Keratinocyte (primary cell): Measurements from ENCODE around the gene PTOV1. TPM values are rescaled to one million over a fixed set of nuclear protein-coding genes. Genes with fewer than 3 reads are reported as not detected.
A peak's percentile ranks its signal among the peaks of the same experiment; 100 is the strongest.

Experiments
- DNase-seq: peaks from one replicate; pipeline ENCODE4 v3.0.0-alpha.2; 2011; ENCODE audit warnings: low read depth, missing footprints, low spot score
- FAIRE-seq: peaks from 2 replicates; lab custom pipeline; 2011; peaks lifted over from hg19 to GRCh38; lab: Jason Lieb, UNC
- H2AFZ ChIP-seq: 2 replicates; pipeline ENCODE4 v1.6.0; 2012; ENCODE audit warnings: low read length, control low read depth, inconsistent platforms; ENCODE audit not compliant: control insufficient read depth
- H3K27ac ChIP-seq: 2 replicates; pipeline ENCODE4 v1.5.1; 2011; ENCODE audit warnings: low read length; ENCODE audit not compliant: control insufficient read depth, insufficient read depth
- H3K27me3 ChIP-seq: 3 replicates; pipeline ENCODE4 v1.6.0; 2011; ENCODE audit warnings: low read length; ENCODE audit not compliant: control insufficient read depth, insufficient read depth; ENCODE audit errors: extremely low read depth
- H3K36me3 ChIP-seq, 2 experiments: 2 replicates in 1 of 2; 3 replicates in 1 of 2; pipeline ENCODE4 v1.5.1; 2011; ENCODE audit warnings: low read length in 2 of 2, mild to moderate bottlenecking in 1 of 2; ENCODE audit not compliant: control insufficient read depth in 2 of 2, insufficient read depth in 2 of 2; ENCODE audit errors: extremely low read depth in 1 of 2
- H3K4me1 ChIP-seq: 3 replicates; pipeline ENCODE4 v1.5.1; 2011; ENCODE audit warnings: low read length; ENCODE audit not compliant: control insufficient read depth, insufficient read depth; ENCODE audit errors: extremely low read depth
- H3K4me2 ChIP-seq: 3 replicates; pipeline ENCODE4 v1.6.0; 2011; ENCODE audit warnings: low read depth, low read length; ENCODE audit not compliant: control insufficient read depth, insufficient read depth; ENCODE audit errors: extremely low read depth
- H3K4me3 ChIP-seq, 3 experiments: fragments of 200-600 bp in 1 of 3; sonication (generic) in 1 of 3; 2 replicates in 2 of 3; 3 replicates in 1 of 3; pipeline ENCODE4 v1.5.1; 2011 to 2016; ENCODE audit warnings: low read length in 3 of 3, mild to moderate bottlenecking in 3 of 3, control low read depth in 2 of 3, inconsistent platforms in 1 of 3, low read depth in 1 of 3, mixed read lengths in 1 of 3, mixed run types in 1 of 3, moderate library complexity in 1 of 3; ENCODE audit not compliant: control insufficient read depth in 2 of 3, insufficient read depth in 2 of 3; ENCODE audit errors: extremely low read depth in 1 of 3
- H3K79me2 ChIP-seq: 2 replicates; pipeline ENCODE4 v1.6.0; 2012; ENCODE audit warnings: low read length; ENCODE audit not compliant: control insufficient read depth, insufficient read depth
- H3K9ac ChIP-seq: 3 replicates; pipeline ENCODE4 v1.6.0; 2011; ENCODE audit warnings: low read length; ENCODE audit not compliant: control insufficient read depth, insufficient read depth; ENCODE audit errors: extremely low read depth
- H3K9me1 ChIP-seq: 3 replicates; pipeline ENCODE4 v1.6.0; 2011; ENCODE audit warnings: low read length; ENCODE audit not compliant: control insufficient read depth, insufficient read depth; ENCODE audit errors: extremely low read depth
- H3K9me3 ChIP-seq: 2 replicates; pipeline ENCODE4 v1.5.1; 2012; ENCODE audit warnings: low read depth, low read length; ENCODE audit not compliant: control insufficient read depth
- H4K20me1 ChIP-seq: 3 replicates; pipeline ENCODE4 v1.6.0; 2011; ENCODE audit warnings: low read length; ENCODE audit not compliant: control insufficient read depth, insufficient read depth; ENCODE audit errors: extremely low read depth
- CTCF ChIP-seq, 3 experiments: IDR thresholded peaks in 1 of 3; conservative IDR thresholded peaks in 1 of 3; optimal IDR thresholded peaks in 1 of 3; 2 replicates in 2 of 3; 3 replicates in 1 of 3; pipeline versions ENCODE3 to v1.5.1; 2011; ENCODE audit warnings: low read length in 3 of 3, mild to moderate bottlenecking in 3 of 3, moderate library complexity in 2 of 3, control low read depth in 1 of 3, inconsistent platforms in 1 of 3; ENCODE audit not compliant: insufficient read depth in 2 of 3; ENCODE audit errors: extremely low read depth in 1 of 3
- EZH2 ChIP-seq: IDR thresholded peaks from one replicate; pipeline ENCODE4 v1.6.1; 2012; ENCODE audit warnings: inconsistent platforms, mild to moderate bottlenecking, low read length, moderate library complexity
- dilution Hi-C: fragments of 300-500 bp; cut with MboI; formaldehyde crosslinking; loops from one replicate; pipeline ENCODE4 v1.7.0; 2020; ENCODE audit warnings: low sequenced_read_pairs; ENCODE audit not compliant: extremely low pct_ligation_motif_present
- polyA plus RNA-seq, 5 experiments: library from polyadenylated mRNA; depleted of rRNA in 3 of 5; stranded (reverse) in 3 of 5; stranded (forward) in 1 of 5; unstranded in 1 of 5; fragments of >200 nt; gene quantifications; 1 replicate in 1 of 5; 2 replicates in 3 of 5; 3 replicates in 1 of 5; pipeline versions ENCODE4 v1.2.1 to v1.2.3, GENCODE V29; 2011 to 2012; ENCODE audit warnings: missing spikeins in 2 of 5, low read depth in 1 of 5, low replicate concordance in 1 of 5

PTOV1 gene
- polyA plus RNA-seq, 1 donor (not counting 4 experiments of a cell fraction or from before 2014, with no cell fraction given): 22.9 TPM

- Histone ChIP-seq H3K9me1 (no peaks in the 10 kb centered on the region), H4K20me1 (no peaks in the 10 kb centered on the region), H3K27me3 (no peaks in the 10 kb centered on the region), H3K4me1 (peaks cover 25% of the 10 kb centered on the region), H3K9ac (peak within 1 kb of the TSS; percentile 87), H3K9me3 (no peaks in the 10 kb centered on the region), H3K27ac (peak within 1 kb of the TSS; percentile 96), H3K79me2 (peaks cover 1% of the 10 kb centered on the region), H3K4me3 (peak within 1 kb of the TSS; percentile 54 to 97 (median 97)), H3K36me3 (no peaks in the 10 kb centered on the region), H3K4me2 (peak within 1 kb of the TSS; percentile 95), H2AFZ (peak within 1 kb of the TSS; percentile 98)
- DNase-seq: peak; percentile 80
- TF ChIP-seq EZH2: no peak
- peak in 2 of 3 experiments; percentile 5 to 11 for TF ChIP-seq CTCF (optimal IDR thresholded peaks at IDR 0.05 in 1 of 3, IDR thresholded peaks at IDR 0.05 in 1 of 3, conservative IDR thresholded peaks at IDR 0.05 in 1 of 3; ENCODE audit: extremely low read depth in 1 of 3, insufficient read depth in 2 of 3, low read length in 3 of 3)
- peak; percentile 88 for FAIRE-seq
- dilution Hi-C loops: no loop called here
These were observed 37.7 kb upstream of the PTOV1 start, which contains the start of gene FUZ for GRCh38 chr19:49812997-49813861. Gene FUZ, minus strand, starts transcription at chr19:49813292. Its CDS starts 186 bp downstream, at chr19:49813106.

- H3K9me1 ChIP-seq: no peaks in the 10 kb centered on the region
- peak overlapping the region; percentile 87 for H3K9ac ChIP-seq
- DNase-seq (no peak), FAIRE-seq (no peak)
- H3K4me1 ChIP-seq: peaks cover 27% of the 10 kb centered on the region
- TF ChIP-seq CTCF (optimal IDR thresholded peaks at IDR 0.05 in 1 of 3, IDR thresholded peaks at IDR 0.05 in 1 of 3, conservative IDR thresholded peaks at IDR 0.05 in 1 of 3; ENCODE audit: extremely low read depth in 1 of 3, insufficient read depth in 2 of 3, low read length in 3 of 3) (no peak), EZH2 (no peak)
- H3K79me2 ChIP-seq: peaks cover 9% of the 10 kb centered on the region
- peak overlapping the region in 2 of 3 experiments; percentile 97 for H3K4me3 ChIP-seq
- no peaks in the 10 kb centered on the region for H4K20me1 ChIP-seq
- peak overlapping the region; percentile 98 for H2AFZ ChIP-seq
- dilution Hi-C loops: no loop called here
- H3K4me2 ChIP-seq: peak overlapping the region; percentile 95
- H3K27me3 ChIP-seq: no peaks in the 10 kb centered on the region
- H3K27ac ChIP-seq: peak overlapping the region; percentile 96
- H3K36me3 ChIP-seq: no peaks in the 10 kb centered on the region
- no peaks in the 10 kb centered on the region for H3K9me3 ChIP-seq
These were observed 36.9 kb upstream of the PTOV1 start for GRCh38 chr19:49814010-49814409.
